Neural cell (in vitro differentiated cells): ENCODE results near the gene MRM1. TPM values are rescaled to one million over a fixed set of nuclear protein-coding genes. Genes with fewer than 3 reads are reported as not detected.

ENCODE experiments used
- H2AFZ ChIP-seq: fragments of 200-600, 300-800 bp; sonication (generic), shearing (Covaris generic); 2 replicates; pipeline ENCODE4 v1.6.0; 2014; ENCODE audit warnings: low read depth, mild to moderate bottlenecking, antibody characterized with exemption, low read length, moderate library complexity
- H3F3A ChIP-seq: fragments of 200-600 bp; shearing (Covaris generic); 2 replicates; pipeline ENCODE4 v1.6.1; 2016; ENCODE audit warnings: mild to moderate bottlenecking, moderate library complexity, mixed read lengths, antibody characterized with exemption, low read length; ENCODE audit not compliant: insufficient read depth, poor library complexity, severe bottlenecking
- H3K27ac ChIP-seq: fragments of 200-600, 300-800 bp; sonication (generic), shearing (Covaris generic); 2 replicates; pipeline ENCODE4 v1.5.1; 2014; ENCODE audit warnings: mild to moderate bottlenecking, low read length, moderate library complexity
- H3K27me3 ChIP-seq: fragments of 300-800, 200-600 bp; sonication (generic), shearing (Covaris generic); 2 replicates; pipeline ENCODE4 v1.6.0; 2014; ENCODE audit warnings: mild to moderate bottlenecking, low read depth, low read length, moderate library complexity; ENCODE audit not compliant: insufficient read depth
- H3K36me3 ChIP-seq: fragments of 300-800, 200-600 bp; sonication (generic), shearing (Covaris generic); 2 replicates; pipeline ENCODE4 v1.5.1; 2014; ENCODE audit warnings: mild to moderate bottlenecking, antibody characterized with exemption, low read length, moderate library complexity; ENCODE audit not compliant: insufficient read depth
- H3K4me2 ChIP-seq: fragments of 300-800, 200-600 bp; sonication (generic), shearing (Covaris generic); 2 replicates; pipeline ENCODE4 v1.6.0; 2014; ENCODE audit warnings: mild to moderate bottlenecking, low read length
- H3K4me3 ChIP-seq: fragments of 300-800, 200-600 bp; sonication (generic), shearing (Covaris generic); 2 replicates; pipeline ENCODE4 v1.5.1; 2014; ENCODE audit warnings: mild to moderate bottlenecking, low read length, moderate library complexity
- H3K79me2 ChIP-seq: fragments of 200-600 bp; shearing (Covaris generic); replicated peaks from 2 replicates; pipeline ENCODE4 v1.6.0; 2014; ENCODE audit warnings: mild to moderate bottlenecking, low read length, moderate library complexity; ENCODE audit not compliant: insufficient read depth
- H3K9ac ChIP-seq: fragments of 300-800, 200-600 bp; sonication (generic), shearing (Covaris generic); 2 replicates; pipeline ENCODE4 v1.6.1; 2016; ENCODE audit warnings: mild to moderate bottlenecking, low read length, mixed read lengths
- H3K9me2 ChIP-seq: fragments of 200-600 bp; shearing (Covaris generic); 2 replicates; pipeline ENCODE4 v1.6.1; 2016; ENCODE audit warnings: mild to moderate bottlenecking, low read length, mixed read lengths; ENCODE audit not compliant: insufficient read depth
- H3K9me3 ChIP-seq: fragments of 200-600, 300-800 bp; sonication (generic), shearing (Covaris generic); 2 replicates; pipeline ENCODE4 v1.6.1; 2016; ENCODE audit warnings: mild to moderate bottlenecking, mixed run types, low read length, moderate library complexity, mixed read lengths
- H4K20me1 ChIP-seq: fragments of 200-600 bp; shearing (Covaris generic); 2 replicates; pipeline ENCODE4 v1.6.1; 2016; ENCODE audit warnings: mild to moderate bottlenecking, mixed run types; ENCODE audit not compliant: insufficient read depth
- EP300 ChIP-seq: fragments of 450-650 bp; conservative IDR thresholded peaks from 2 replicates; pipeline ENCODE4 v1.6.1; 2014; ENCODE audit warnings: antibody characterized with exemption, mild to moderate bottlenecking, moderate library complexity; ENCODE audit not compliant: poor library complexity, severe bottlenecking
- EZH2 ChIP-seq: fragments of 200-600, 300-800 bp; shearing (Covaris generic), sonication (generic); IDR thresholded peaks from 2 replicates; pipeline ENCODE4 v1.6.1; 2014; ENCODE audit warnings: antibody characterized with exemption, low read length, borderline replicate concordance, mild to moderate bottlenecking; ENCODE audit not compliant: insufficient read depth, poor library complexity, severe bottlenecking
- MXI1 ChIP-seq: fragments of 450-650 bp; conservative IDR thresholded peaks from 2 replicates; pipeline ENCODE4 v1.6.1; 2014; ENCODE audit warnings: antibody characterized with exemption, mild to moderate bottlenecking; ENCODE audit not compliant: poor library complexity, severe bottlenecking
- POLR2AphosphoS5 ChIP-seq: IDR thresholded peaks from 2 replicates; pipeline ENCODE4 v1.6.1; 2012
- RAD21 ChIP-seq: fragments of 450-650 bp; conservative IDR thresholded peaks from 2 replicates; pipeline ENCODE4 v1.6.1; 2014; ENCODE audit warnings: antibody characterized with exemption, mild to moderate bottlenecking, moderate library complexity
- SMC3 ChIP-seq: fragments of 450-650 bp; conservative IDR thresholded peaks from 2 replicates; pipeline ENCODE4 v1.6.1; 2014; ENCODE audit warnings: antibody characterized with exemption, mild to moderate bottlenecking, moderate library complexity; ENCODE audit not compliant: poor library complexity
- TAF1 ChIP-seq: IDR thresholded peaks from 2 replicates; pipeline ENCODE4 v1.6.1; 2012; ENCODE audit warnings: low read depth
- polyA plus RNA-seq: library from polyadenylated mRNA; depleted of rRNA; stranded (reverse); fragments of >200 nt; gene quantifications from 2 replicates; pipeline ENCODE4 v1.2.3, GENCODE V29; 2014
- TF ChIP-seq, protein P1 (sequence below): fragments of 450-650 bp; IDR thresholded peaks from 2 replicates; pipeline ENCODE4 v1.5.1; 2014; ENCODE audit warnings: antibody characterized with exemption, mild to moderate bottlenecking, moderate library complexity; ENCODE audit not compliant: poor library complexity, severe bottlenecking
- TF ChIP-seq, protein P2 (sequence below): IDR thresholded peaks from 2 replicates; pipeline ENCODE4 v1.6.1; 2012; ENCODE audit warnings: borderline replicate concordance

MRM1 gene
- polyA plus RNA-seq, 1 donor from 2014 or later: 1.8 TPM

DNA sequence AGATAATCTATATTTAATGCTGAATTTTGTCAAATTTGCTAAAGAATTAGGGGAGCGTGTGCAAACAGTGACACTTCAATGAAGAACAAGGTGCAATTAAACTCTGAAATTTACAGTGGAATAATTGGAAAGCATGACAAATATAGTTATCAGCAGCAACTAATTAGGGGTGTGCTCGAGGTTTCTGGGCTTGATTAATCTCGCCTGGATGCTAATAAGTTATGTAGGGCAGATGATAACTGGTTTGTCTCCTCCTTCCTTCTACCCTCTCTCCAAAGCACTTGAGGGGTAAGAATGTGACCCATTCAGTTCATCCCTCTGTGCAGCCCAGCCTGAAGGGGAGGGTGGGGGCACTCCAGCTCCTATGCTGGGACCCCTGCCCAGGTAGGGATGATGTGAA, 21.9 kb downstream of the MRM1 start:
- Histone ChIP-seq H3K27ac (no peak overlapping the region), H3K79me2 (no peaks in the 10 kb centered on the region), H3F3A (no peaks in the 10 kb centered on the region), H3K9me2 (no peaks in the 10 kb centered on the region), H3K27me3 (no peaks in the 10 kb centered on the region), H2AFZ (no peak overlapping the region), H3K9ac (no peak overlapping the region), H3K9me3 (no peaks in the 10 kb centered on the region), H3K36me3 (no peaks in the 10 kb centered on the region), H3K4me3 (no peak overlapping the region), H3K4me2 (no peak overlapping the region), H4K20me1 (no peaks in the 10 kb centered on the region)
- TF ChIP-seq EZH2 (no peak), SMC3 (no peak), POLR2AphosphoS5 (no peak)

DNA sequence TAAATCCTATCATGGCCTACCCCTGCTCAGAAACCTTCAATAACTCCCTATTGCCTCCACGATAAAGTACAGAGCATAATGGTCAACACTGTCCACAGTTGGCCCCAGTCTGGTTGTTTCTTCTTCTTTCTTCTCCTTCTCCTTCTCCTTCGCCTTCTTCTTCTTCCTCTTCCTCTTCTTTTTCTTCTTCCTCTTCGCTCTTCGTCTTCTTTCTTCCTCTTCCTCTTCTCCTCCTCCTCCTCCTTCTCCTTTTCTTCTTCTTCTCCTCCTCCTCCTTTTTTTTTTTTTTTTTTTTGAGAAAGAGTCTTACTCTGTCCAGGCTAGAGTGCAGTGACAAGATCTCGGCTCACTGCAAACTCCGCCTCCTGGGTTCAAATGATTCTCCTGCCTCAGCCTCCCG, 23.8 kb downstream of the MRM1 start:
- Histone ChIP-seq H3K4me3 (no peak overlapping the region), H3K9me3 (no peaks in the 10 kb centered on the region), H3K27me3 (no peaks in the 10 kb centered on the region), H3K79me2 (no peaks in the 10 kb centered on the region), H3K4me2 (no peak overlapping the region), H4K20me1 (no peaks in the 10 kb centered on the region), H3K9ac (no peak overlapping the region), H3F3A (no peaks in the 10 kb centered on the region), H3K9me2 (no peaks in the 10 kb centered on the region), H3K27ac (no peak overlapping the region), H2AFZ (no peak overlapping the region), H3K36me3 (no peaks in the 10 kb centered on the region)
- TF ChIP-seq POLR2AphosphoS5 (no peak), MXI1 (no peak), EZH2 (no peak), TAF1 (no peak), RAD21 (no peak), SMC3 (no peak), EP300 (no peak)
- TF ChIP-seq, protein P1, sequence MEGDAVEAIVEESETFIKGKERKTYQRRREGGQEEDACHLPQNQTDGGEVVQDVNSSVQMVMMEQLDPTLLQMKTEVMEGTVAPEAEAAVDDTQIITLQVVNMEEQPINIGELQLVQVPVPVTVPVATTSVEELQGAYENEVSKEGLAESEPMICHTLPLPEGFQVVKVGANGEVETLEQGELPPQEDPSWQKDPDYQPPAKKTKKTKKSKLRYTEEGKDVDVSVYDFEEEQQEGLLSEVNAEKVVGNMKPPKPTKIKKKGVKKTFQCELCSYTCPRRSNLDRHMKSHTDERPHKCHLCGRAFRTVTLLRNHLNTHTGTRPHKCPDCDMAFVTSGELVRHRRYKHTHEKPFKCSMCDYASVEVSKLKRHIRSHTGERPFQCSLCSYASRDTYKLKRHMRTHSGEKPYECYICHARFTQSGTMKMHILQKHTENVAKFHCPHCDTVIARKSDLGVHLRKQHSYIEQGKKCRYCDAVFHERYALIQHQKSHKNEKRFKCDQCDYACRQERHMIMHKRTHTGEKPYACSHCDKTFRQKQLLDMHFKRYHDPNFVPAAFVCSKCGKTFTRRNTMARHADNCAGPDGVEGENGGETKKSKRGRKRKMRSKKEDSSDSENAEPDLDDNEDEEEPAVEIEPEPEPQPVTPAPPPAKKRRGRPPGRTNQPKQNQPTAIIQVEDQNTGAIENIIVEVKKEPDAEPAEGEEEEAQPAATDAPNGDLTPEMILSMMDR: no peak
- TF ChIP-seq, protein P2, sequence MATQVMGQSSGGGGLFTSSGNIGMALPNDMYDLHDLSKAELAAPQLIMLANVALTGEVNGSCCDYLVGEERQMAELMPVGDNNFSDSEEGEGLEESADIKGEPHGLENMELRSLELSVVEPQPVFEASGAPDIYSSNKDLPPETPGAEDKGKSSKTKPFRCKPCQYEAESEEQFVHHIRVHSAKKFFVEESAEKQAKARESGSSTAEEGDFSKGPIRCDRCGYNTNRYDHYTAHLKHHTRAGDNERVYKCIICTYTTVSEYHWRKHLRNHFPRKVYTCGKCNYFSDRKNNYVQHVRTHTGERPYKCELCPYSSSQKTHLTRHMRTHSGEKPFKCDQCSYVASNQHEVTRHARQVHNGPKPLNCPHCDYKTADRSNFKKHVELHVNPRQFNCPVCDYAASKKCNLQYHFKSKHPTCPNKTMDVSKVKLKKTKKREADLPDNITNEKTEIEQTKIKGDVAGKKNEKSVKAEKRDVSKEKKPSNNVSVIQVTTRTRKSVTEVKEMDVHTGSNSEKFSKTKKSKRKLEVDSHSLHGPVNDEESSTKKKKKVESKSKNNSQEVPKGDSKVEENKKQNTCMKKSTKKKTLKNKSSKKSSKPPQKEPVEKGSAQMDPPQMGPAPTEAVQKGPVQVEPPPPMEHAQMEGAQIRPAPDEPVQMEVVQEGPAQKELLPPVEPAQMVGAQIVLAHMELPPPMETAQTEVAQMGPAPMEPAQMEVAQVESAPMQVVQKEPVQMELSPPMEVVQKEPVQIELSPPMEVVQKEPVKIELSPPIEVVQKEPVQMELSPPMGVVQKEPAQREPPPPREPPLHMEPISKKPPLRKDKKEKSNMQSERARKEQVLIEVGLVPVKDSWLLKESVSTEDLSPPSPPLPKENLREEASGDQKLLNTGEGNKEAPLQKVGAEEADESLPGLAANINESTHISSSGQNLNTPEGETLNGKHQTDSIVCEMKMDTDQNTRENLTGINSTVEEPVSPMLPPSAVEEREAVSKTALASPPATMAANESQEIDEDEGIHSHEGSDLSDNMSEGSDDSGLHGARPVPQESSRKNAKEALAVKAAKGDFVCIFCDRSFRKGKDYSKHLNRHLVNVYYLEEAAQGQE: no peak

DNA sequence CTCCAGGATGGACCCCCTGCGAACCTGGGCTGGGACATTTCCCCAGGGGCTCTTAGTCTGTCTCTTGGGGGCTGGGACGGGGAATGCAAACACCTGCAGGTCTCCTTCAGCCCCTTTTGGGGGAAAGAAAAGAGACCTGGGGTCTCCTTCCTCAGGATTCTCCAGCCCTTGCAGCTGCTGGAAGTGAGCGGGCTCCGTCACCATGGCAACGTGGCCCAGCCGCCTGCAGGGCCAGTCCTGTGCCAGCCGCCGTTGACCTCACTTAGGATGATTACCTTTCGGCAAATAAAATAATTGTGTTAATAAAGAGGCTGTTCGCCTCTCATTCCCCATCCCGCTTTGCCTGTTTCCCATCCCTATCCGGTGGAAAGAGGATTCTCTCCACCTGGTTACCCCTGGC, 25.7 kb downstream of the MRM1 start:
- Histone ChIP-seq H3K9me2 (no peaks in the 10 kb centered on the region), H3K36me3 (no peaks in the 10 kb centered on the region), H3K27ac (peak overlapping the region; percentile 27)

More for the DNA sequence above, 25.7 kb downstream of the MRM1 start:
- H3K4me2 ChIP-seq: no peak overlapping the region
- no peaks in the 10 kb centered on the region for H3K79me2 ChIP-seq
- no peaks in the 10 kb centered on the region for H3K9me3 ChIP-seq
- H3K27me3 ChIP-seq: peaks cover under 1% of the 10 kb centered on the region
- no peaks in the 10 kb centered on the region for H4K20me1 ChIP-seq
- TF ChIP-seq RAD21: no peak
- no peak for TF ChIP-seq SMC3
- TF ChIP-seq EZH2: no peak
- TF ChIP-seq, protein P1: no peak
- TF ChIP-seq, protein P2: no peak
- no peak for TF ChIP-seq POLR2AphosphoS5
- no peak for TF ChIP-seq MXI1
- TF ChIP-seq TAF1: no peak
- no peak for TF ChIP-seq EP300
- H3K9ac ChIP-seq: peak overlapping the region; percentile 33
- H2AFZ ChIP-seq: no peak overlapping the region
- H3K4me3 ChIP-seq: no peak overlapping the region
- no peaks in the 10 kb centered on the region for H3F3A ChIP-seq
